Adrenal gland (tissue), 12 donors: ENCODE measurements around the gene B3GALT2. TPM values are rescaled to one million over a fixed set of nuclear protein-coding genes. Genes with fewer than 3 reads are reported as not detected.

Experiments
- DNase-seq, 7 donors: peaks; one replicate each; pipeline ENCODE4 v3.0.0-alpha.2; 2019 to 2020
- H3K27ac ChIP-seq, 5 donors: fragments of 200-600 bp; sonication (generic) in 4 of 5; 1 replicate in 3 of 5; 2 replicates in 2 of 5; pipeline versions ENCODE4 v1.5.1 to v1.8.0; 2016 to 2020; ENCODE audit warnings: mild to moderate bottlenecking in 1 of 5
- H3K27me3 ChIP-seq: fragments of 200-600 bp; 2 replicates; pipeline ENCODE4 v1.8.0; 2021
- H3K36me3 ChIP-seq, 2 donors: fragments of 200-600 bp; replicated peaks in 1 of 2; 1 replicate in 1 of 2; 2 replicates in 1 of 2; pipeline versions ENCODE4 v1.5.1 to v1.8.0; 2018 to 2022
- H3K4me1 ChIP-seq, 2 donors: fragments of 200-600 bp; replicated peaks in 1 of 2; 1 replicate in 1 of 2; 2 replicates in 1 of 2; pipeline versions ENCODE4 v1.5.1 to v1.8.0; 2018 to 2021
- H3K4me3 ChIP-seq, 4 donors: fragments of 200-600 bp; sonication (generic) in 3 of 4; one replicate each; pipeline ENCODE4 v1.5.1; 2016 to 2018
- H3K9me3 ChIP-seq, 3 donors: fragments of 200-600 bp; sonication (generic) in 1 of 3; replicated peaks in 1 of 3; 1 replicate in 2 of 3; 2 replicates in 1 of 3; pipeline versions ENCODE4 v1.5.1 to v1.8.0; 2016 to 2021
- CTCF ChIP-seq, 6 experiments: fragments of 450-650 bp in 4 of 6; fragments of 200-600 bp in 2 of 6; sonication (generic) in 1 of 6; IDR thresholded peaks; 1 replicate in 5 of 6; 2 replicates in 1 of 6; pipeline versions ENCODE4 v1.5.1 to v1.8.0; 2016 to 2021; ENCODE audit warnings: antibody characterized with exemption in 6 of 6, mild to moderate bottlenecking in 2 of 6, moderate library complexity in 1 of 6
- POLR2A ChIP-seq, 2 donors: fragments of 450-650 bp; IDR thresholded peaks; one replicate each; pipeline ENCODE4 v1.6.1; 2017; ENCODE audit warnings: antibody characterized with exemption in 2 of 2, mild to moderate bottlenecking in 2 of 2, moderate library complexity in 1 of 2
- WGBS, 4 donors: extraction: QIAGEN DNeasy Blood & Tissue Kit in 2 of 4; methylation state at CpG; one replicate each; pipeline versions ENCODE4 v1.1.5 to v1.1.7; 2013 to 2017; 5-methylcytosine and 5-hydroxymethylcytosine counted together
- intact Hi-C, 2 donors: fragments of 100-400 bp; cut with DNase I; formaldehyde crosslinking; loops; one replicate each; pipeline versions ENCODE4 v1.14.1 to v1.15.0; 2022 to 2023
- microRNA counts, 2 donors: library from miRNA; unstranded; fragments of <30 nt; microRNA quantifications; one replicate each; lab custom pipeline; 2016
- microRNA-seq, 3 donors: library from miRNA; unstranded; fragments of <30 nt; microRNA quantifications; one replicate each; pipeline ENCODE4, GENCODE V29; 2017 to 2020
- polyA plus RNA-seq, 3 donors: library from polyadenylated mRNA; stranded (reverse); fragments of 200-250 nt in 2 of 3; fragments of 350-450 nt in 1 of 3; fragmentation: Illumina TruSeq in 1 of 3; extraction: RNeasy Lipid Tissue Mini Kit (QIAGEN cat#74804) in 1 of 3; gene quantifications; one replicate each; pipeline ENCODE4 v1.2.3, GENCODE V29; 2013 to 2014
- small RNA-seq, 2 donors: library from RNA; depleted of rRNA; stranded (forward); fragments of <200 nt; gene quantifications; one replicate each; pipeline ENCODE3, GENCODE V24; 2016
- total RNA-seq, 9 donors: library from RNA; depleted of rRNA in 4 of 9; stranded (reverse); fragments of >200 nt in 4 of 9; fragments of 120-200 nt in 1 of 9; fragmentation: NEBNext Ultra II Directional in 1 of 9; extraction: Animal tissue kit (Norgen Biotek cat#: 25700) in 1 of 9; gene quantifications; one replicate each; pipeline versions ENCODE4 v1.1.0 to v1.2.4, GENCODE V29; 2013 to 2023
- donor health status: healthy with polysubstance abuse.
- donor health status: Bipolar disorder and iron deficiency.
- donor health status: DM: yes; HTN: yes; CAD: no.
- donor health status: DM: no; HTN: no; CAD: no.
- donor health status: DM: no; HTN: no; CAD: no.
- donor health status: DM: yes; HTN: yes; CAD: no.

Gene B3GALT2
- total and polyA plus RNA-seq, 12 donors: 0.21 to 6.3 (median 0.99) TPM

- H3K9me3 ChIP-seq: no peaks in the 10 kb centered on the region
- peaks cover 0 to under 1% of the 10 kb centered on the region in 2 donors for H3K4me1 ChIP-seq
- 94 to 96% (median 95%) methylated on average over 2 of the region's 2 CpGs for WGBS, 4 donors
- TF ChIP-seq CTCF (IDR thresholded peaks at IDR 0.05) (no peak), POLR2A (IDR thresholded peaks at IDR 0.05) (no peak)
- DNase-seq: no peak
- intact Hi-C loops: no loop called here
- peaks cover 0 to 26% of the 10 kb centered on the region in 2 donors for H3K36me3 ChIP-seq
- no peak overlapping the region for H3K27ac ChIP-seq
- H3K4me3 ChIP-seq: no peak overlapping the region
- H3K27me3 ChIP-seq: no peaks in the 10 kb centered on the region
These were observed 55.0 kb downstream of the B3GALT2 start for GRCh38 chr1:193131266-193131860.

MicroRNAs within 50 kb of the gene (microRNA counts, 767-probe panel; counts per million panel counts)
- 0 counts per million in 2 donors for microRNA hsa-miR-1278 (lab: Ali Mortazavi, UCI)

Small RNAs within 50 kb of the gene (microRNA-seq; reads per million reads assigned to microRNA genes)
- gene MIR1278: 0 reads per million in 3 donors

Small RNAs within 50 kb of the gene (small RNA-seq; reads per million reads assigned to genes)
- 0 to 0.08 reads per million in 2 donors for gene MIR1278

Other genes with a start within 250 kb of the B3GALT2 start
- gene UCHL5, start 127.3 kb downstream of the B3GALT2 start, total RNA-seq: 10 to 100 TPM; 11.4 to 43.3 (median 24.8) TPM
- 10 to 100 TPM in 2 of 3 donors, 1 to 10 TPM in 1; 9.3 to 71.9 (median 12.2) TPM for gene UCHL5, start 127.3 kb downstream of the B3GALT2 start, polyA plus RNA-seq
- 100 to 1,000 TPM in 1 of 9 donors, 10 to 100 TPM in 8; 60.7 to 100 (median 76.5) TPM for gene RO60, start 127.0 kb downstream of the B3GALT2 start, total RNA-seq
- 10 to 100 TPM in 2 of 3 donors, 1 to 10 TPM in 1; 3.8 to 19.0 (median 10.6) TPM for gene RO60, start 127.0 kb downstream of the B3GALT2 start, polyA plus RNA-seq
- 10 to 100 TPM in 7 of 9 donors, 1 to 10 TPM in 2; 3.0 to 57.7 (median 24.9) TPM for gene GLRX2, start 81.2 kb downstream of the B3GALT2 start, total RNA-seq
- 10 to 100 TPM in 2 of 3 donors, 1 to 10 TPM in 1; 10.0 to 59.8 (median 25.1) TPM for gene GLRX2, start 81.2 kb downstream of the B3GALT2 start, polyA plus RNA-seq
- 10 to 100 TPM; 18.0 to 64.0 (median 37.9) TPM for gene CDC73, start 64.6 kb downstream of the B3GALT2 start, total RNA-seq
- 10 to 100 TPM in 2 of 3 donors, 1 to 10 TPM in 1; 5.9 to 43.3 (median 10.7) TPM for gene CDC73, start 64.6 kb downstream of the B3GALT2 start, polyA plus RNA-seq